ENCODE results near the gene LRRC34. TPM values are rescaled to one million over a fixed set of nuclear protein-coding genes. Genes with fewer than 3 reads are reported as not detected.

The LRRC34 gene, protein sequence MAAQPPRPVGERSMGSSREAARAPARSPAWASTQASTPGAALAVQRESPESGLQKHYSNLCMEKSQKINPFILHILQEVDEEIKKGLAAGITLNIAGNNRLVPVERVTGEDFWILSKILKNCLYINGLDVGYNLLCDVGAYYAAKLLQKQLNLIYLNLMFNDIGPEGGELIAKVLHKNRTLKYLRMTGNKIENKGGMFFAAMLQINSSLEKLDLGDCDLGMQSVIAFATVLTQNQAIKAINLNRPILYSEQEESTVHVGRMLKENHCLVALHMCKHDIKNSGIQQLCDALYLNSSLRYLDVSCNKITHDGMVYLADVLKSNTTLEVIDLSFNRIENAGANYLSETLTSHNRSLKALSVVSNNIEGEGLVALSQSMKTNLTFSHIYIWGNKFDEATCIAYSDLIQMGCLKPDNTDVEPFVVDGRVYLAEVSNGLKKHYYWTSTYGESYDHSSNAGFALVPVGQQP
- 5.0 TPM for polyA plus RNA-seq (2012; ENCODE audit: low read depth, missing spikeins)

GRCh38 chr3:169812332-169813235, at the start of gene LRRC34, which contains the start of gene LRRIQ4:
TSS of gene LRRC34 (minus strand) at chr3:169812904. CDS start at chr3:169812548, 356 bp downstream.
TSS of gene LRRIQ4 (plus strand) at chr3:169812870. CDS start at chr3:169821922, 9,052 bp downstream.
- TF ChIP-seq TAF1 (IDR thresholded peaks at IDR 0.05; ENCODE audit: low read depth, low read length) (peak; percentile 32; the same call in 1 of the 2 replicates), SPI1 (IDR thresholded peaks at IDR 0.05; ENCODE audit: low read depth, low read length) (no peak)
- FAIRE-seq = peak; percentile 98
- DNase-seq (ENCODE audit: insufficient read length, low spot score) = peak; percentile 49

- DNase-seq (ENCODE audit: insufficient read length, low spot score) (no peak), FAIRE-seq (no peak)
- no peak for TF ChIP-seq PAX5 (IDR thresholded peaks at IDR 0.05; ENCODE audit: insufficient read depth, low read length, severe bottlenecking)
- TF ChIP-seq POU2F2 (IDR thresholded peaks at IDR 0.05; ENCODE audit: low read depth, low read length) = no peak
- TF ChIP-seq TAF1 (IDR thresholded peaks at IDR 0.05; ENCODE audit: low read depth, low read length) = no peak
- no peak for TF ChIP-seq SPI1 (IDR thresholded peaks at IDR 0.05; ENCODE audit: low read depth, low read length)
- no peak for TF ChIP-seq POLR2A (IDR thresholded peaks at IDR 0.05; ENCODE audit: low read depth, low read length)
- TF ChIP-seq POLR2AphosphoS5 (IDR thresholded peaks at IDR 0.05; ENCODE audit: low read depth, low read length) = no peak
Observed at GRCh38 chr3:169861871-169862270, 49.2 kb upstream of the LRRC34 start.

DNA sequence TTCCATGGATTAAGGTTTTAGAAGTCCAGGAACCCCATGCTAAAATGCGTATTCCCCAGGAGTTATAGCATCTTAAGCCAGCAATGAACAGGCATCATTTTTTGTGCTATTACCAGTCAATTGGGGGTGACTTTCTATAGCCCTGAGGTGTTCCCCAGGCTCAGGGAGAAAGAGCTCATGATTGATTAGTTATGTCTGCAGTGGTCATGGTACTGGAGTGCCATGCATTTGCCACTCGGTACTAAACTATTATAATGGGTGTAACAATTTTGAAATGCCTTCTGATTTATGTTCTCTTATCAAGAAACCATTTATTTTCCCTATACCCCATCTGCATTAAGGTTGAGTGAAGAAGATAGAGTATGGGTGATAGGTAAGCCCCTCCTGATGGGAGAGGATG, 45.1 kb upstream of the LRRC34 start:
- FAIRE-seq (no peak), DNase-seq (ENCODE audit: insufficient read length, low spot score) (no peak)
- TF ChIP-seq TAF1 (IDR thresholded peaks at IDR 0.05; ENCODE audit: low read depth, low read length) (no peak), SPI1 (IDR thresholded peaks at IDR 0.05; ENCODE audit: low read depth, low read length) (no peak), POLR2A (IDR thresholded peaks at IDR 0.05; ENCODE audit: low read depth, low read length) (no peak), PAX5 (IDR thresholded peaks at IDR 0.05; ENCODE audit: insufficient read depth, low read length, severe bottlenecking) (no peak), POLR2AphosphoS5 (IDR thresholded peaks at IDR 0.05; ENCODE audit: low read depth, low read length) (no peak), POU2F2 (IDR thresholded peaks at IDR 0.05; ENCODE audit: low read depth, low read length) (no peak)

DNA sequence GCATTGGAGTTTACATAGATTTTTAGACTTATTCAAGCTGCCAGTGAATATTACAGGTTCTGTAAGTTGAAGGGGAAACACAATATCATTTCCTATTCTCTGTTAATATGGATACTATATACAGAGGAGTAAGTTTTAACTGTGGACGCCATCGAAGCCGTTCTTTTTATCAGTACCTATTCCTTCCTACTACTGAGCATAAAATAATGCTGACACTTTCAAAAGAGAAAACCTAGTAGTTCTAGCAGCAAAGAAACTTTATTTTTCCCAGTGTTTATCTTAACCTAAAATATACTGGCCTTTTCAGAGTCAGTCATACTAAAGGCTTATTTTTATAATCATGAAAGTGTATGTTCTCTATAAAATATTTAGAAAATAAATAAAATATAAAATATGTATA, 42.8 kb upstream of the LRRC34 start:
- TF ChIP-seq TAF1 (IDR thresholded peaks at IDR 0.05; ENCODE audit: low read depth, low read length) = no peak
- TF ChIP-seq POU2F2 (IDR thresholded peaks at IDR 0.05; ENCODE audit: low read depth, low read length) = no peak
- no peak for TF ChIP-seq SPI1 (IDR thresholded peaks at IDR 0.05; ENCODE audit: low read depth, low read length)
- DNase-seq (ENCODE audit: insufficient read length, low spot score) (no peak), FAIRE-seq (no peak)

DNA sequence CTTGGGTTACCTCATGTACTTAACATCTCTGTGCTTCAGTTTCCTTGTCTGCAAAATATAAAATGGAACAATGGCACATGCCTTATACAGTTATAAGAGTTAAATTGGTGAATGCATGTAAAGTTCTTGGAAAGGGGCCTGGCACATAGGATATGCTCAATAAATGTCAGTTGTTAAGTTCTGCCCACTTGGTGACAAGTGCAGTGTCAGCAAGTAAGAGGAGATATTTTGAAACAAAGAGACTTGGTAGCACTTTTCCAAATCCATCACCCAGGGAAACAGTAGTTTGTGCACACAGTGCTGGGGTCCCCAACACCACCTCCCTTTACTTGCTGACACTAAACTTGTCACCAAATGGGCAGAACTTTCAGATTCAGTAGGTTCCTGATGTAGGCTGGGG, 37.9 kb upstream of the LRRC34 start:
- FAIRE-seq (no peak), DNase-seq (ENCODE audit: insufficient read length, low spot score) (no peak)
- TF ChIP-seq TAF1 (IDR thresholded peaks at IDR 0.05; ENCODE audit: low read depth, low read length) (no peak), POLR2A (IDR thresholded peaks at IDR 0.05; ENCODE audit: low read depth, low read length) (no peak), PAX5 (IDR thresholded peaks at IDR 0.05; ENCODE audit: insufficient read depth, low read length, severe bottlenecking) (no peak), SPI1 (IDR thresholded peaks at IDR 0.05; ENCODE audit: low read depth, low read length) (no peak), POLR2AphosphoS5 (IDR thresholded peaks at IDR 0.05; ENCODE audit: low read depth, low read length) (no peak), POU2F2 (IDR thresholded peaks at IDR 0.05; ENCODE audit: low read depth, low read length) (no peak)

DNA sequence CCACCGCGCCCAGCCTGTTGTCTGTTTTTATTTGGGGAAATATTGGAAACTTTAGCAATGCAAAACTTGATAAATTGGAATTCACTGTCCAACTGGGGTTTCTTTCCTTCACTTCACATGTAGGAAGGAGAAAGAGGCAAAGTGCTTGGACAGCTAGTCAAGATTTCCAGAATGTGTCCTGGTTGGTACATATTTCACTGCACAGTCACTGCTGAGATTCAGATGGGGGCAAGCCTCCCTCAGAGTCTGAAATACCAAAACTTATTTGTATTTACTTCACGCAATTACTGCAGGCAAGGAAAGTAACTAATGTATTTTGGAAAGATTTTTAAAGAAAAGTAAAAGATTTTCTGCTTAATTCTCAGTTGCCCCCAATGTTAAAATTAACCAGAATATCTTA, 36.0 kb upstream of the LRRC34 start:
- TF ChIP-seq POU2F2 (IDR thresholded peaks at IDR 0.05; ENCODE audit: low read depth, low read length) (no peak), PAX5 (IDR thresholded peaks at IDR 0.05; ENCODE audit: insufficient read depth, low read length, severe bottlenecking) (no peak), SPI1 (IDR thresholded peaks at IDR 0.05; ENCODE audit: low read depth, low read length) (no peak), POLR2AphosphoS5 (IDR thresholded peaks at IDR 0.05; ENCODE audit: low read depth, low read length) (no peak), TAF1 (IDR thresholded peaks at IDR 0.05; ENCODE audit: low read depth, low read length) (no peak), POLR2A (IDR thresholded peaks at IDR 0.05; ENCODE audit: low read depth, low read length) (no peak)
- no peak for FAIRE-seq
- DNase-seq (ENCODE audit: insufficient read length, low spot score) = no peak

- FAIRE-seq = no peak
- no peak for DNase-seq (ENCODE audit: insufficient read length, low spot score)
- no peak for TF ChIP-seq TAF1 (IDR thresholded peaks at IDR 0.05; ENCODE audit: low read depth, low read length)
- TF ChIP-seq SPI1 (IDR thresholded peaks at IDR 0.05; ENCODE audit: low read depth, low read length) = no peak
- TF ChIP-seq PAX5 (IDR thresholded peaks at IDR 0.05; ENCODE audit: insufficient read depth, low read length, severe bottlenecking) = no peak
- no peak for TF ChIP-seq POLR2AphosphoS5 (IDR thresholded peaks at IDR 0.05; ENCODE audit: low read depth, low read length)
- no peak for TF ChIP-seq POU2F2 (IDR thresholded peaks at IDR 0.05; ENCODE audit: low read depth, low read length)
- TF ChIP-seq POLR2A (IDR thresholded peaks at IDR 0.05; ENCODE audit: low read depth, low read length) = no peak
Observed at GRCh38 chr3:169847896-169848295, 35.2 kb upstream of the LRRC34 start.

DNA sequence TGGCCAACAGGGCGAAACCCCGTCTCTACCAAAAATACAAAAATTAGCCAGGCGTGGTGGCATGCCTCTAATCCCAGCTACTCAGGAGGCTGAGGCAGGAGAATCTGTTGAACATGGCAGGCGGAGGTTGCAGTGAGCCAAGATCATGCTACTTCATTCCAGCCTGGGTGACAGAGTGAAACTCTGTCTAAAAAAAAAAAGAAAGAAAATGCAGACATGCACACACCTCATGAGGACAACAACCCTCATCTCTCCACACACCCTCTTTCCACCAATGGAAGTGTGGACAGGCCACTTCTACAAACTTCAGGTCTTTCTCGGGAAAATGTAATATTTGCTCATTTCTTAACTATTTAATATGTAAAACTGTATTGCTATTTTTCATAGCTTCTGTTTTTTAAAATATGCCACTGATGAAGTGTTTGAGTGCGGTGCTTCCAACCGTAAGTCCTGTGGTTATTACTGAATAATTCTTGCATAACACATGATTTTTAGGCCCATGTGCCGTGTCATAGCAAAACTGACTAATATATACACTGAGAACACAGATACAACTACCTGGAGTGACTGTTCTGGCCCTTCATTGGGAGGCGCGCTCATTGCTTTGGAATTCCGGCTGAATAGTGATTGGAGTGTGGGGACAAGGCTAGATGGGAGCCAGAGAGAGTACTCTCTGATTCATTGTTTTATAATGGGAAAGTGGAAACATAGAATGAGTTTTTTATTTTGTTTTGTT, 33.9 kb upstream of the LRRC34 start:
- peak; percentile 52 for FAIRE-seq
- DNase-seq (ENCODE audit: insufficient read length, low spot score) = peak; percentile 42
- TF ChIP-seq PAX5 (IDR thresholded peaks at IDR 0.05; ENCODE audit: insufficient read depth, low read length, severe bottlenecking) (peak; percentile 76), TAF1 (IDR thresholded peaks at IDR 0.05; ENCODE audit: low read depth, low read length) (no peak), POLR2AphosphoS5 (IDR thresholded peaks at IDR 0.05; ENCODE audit: low read depth, low read length) (no peak), SPI1 (IDR thresholded peaks at IDR 0.05; ENCODE audit: low read depth, low read length) (no peak), POU2F2 (IDR thresholded peaks at IDR 0.05; ENCODE audit: low read depth, low read length) (0 out of 2 replicates have a peak, but pooled peaks have one; percentile 27)
